Kidney tubule cell (primary cell): ENCODE measurements around the gene TMEM72.

Source experiments
- DNase-seq: peaks from one replicate; pipeline ENCODE4 v3.0.0-alpha.2; 2018; ENCODE audit warnings: low spot score

Gene TMEM72

GRCh38 chr10:44980309-44981171, 69.4 kb downstream of the TMEM72 start:
- peak; percentile 71 for DNase-seq

- DNase-seq, result peak; percentile 93
Observed at GRCh38 chr10:44981172-44982113, 70.3 kb downstream of the TMEM72 start.

GRCh38 chr10:44982114-44982460, 71.0 kb downstream of the TMEM72 start:
- DNase-seq, result peak; percentile 65

- no peak for DNase-seq
Observed at GRCh38 chr10:44982496-44982895, 71.4 kb downstream of the TMEM72 start.

- no peak for DNase-seq
Observed at GRCh38 chr10:44983066-44983894, 72.1 kb downstream of the TMEM72 start.

- no peak for DNase-seq
Observed at GRCh38 chr10:44983895-44984278, 72.8 kb downstream of the TMEM72 start.

- DNase-seq, result no peak
Observed at GRCh38 chr10:44984671-44985101, 73.5 kb downstream of the TMEM72 start.

GRCh38 chr10:44985175-44985681, 74.1 kb downstream of the TMEM72 start:
- no peak for DNase-seq

- DNase-seq, result no peak
Observed at GRCh38 chr10:44986179-44986578, 75.0 kb downstream of the TMEM72 start.
